Glomerular visceral epithelial cell (primary cell): ENCODE measurements around the gene POU2F1.

Experiments used
- DNase-seq: peaks from one replicate; pipeline ENCODE4 v3.0.0-alpha.2; 2016; ENCODE audit errors: extremely low spot score

The POU2F1 gene

DNA sequence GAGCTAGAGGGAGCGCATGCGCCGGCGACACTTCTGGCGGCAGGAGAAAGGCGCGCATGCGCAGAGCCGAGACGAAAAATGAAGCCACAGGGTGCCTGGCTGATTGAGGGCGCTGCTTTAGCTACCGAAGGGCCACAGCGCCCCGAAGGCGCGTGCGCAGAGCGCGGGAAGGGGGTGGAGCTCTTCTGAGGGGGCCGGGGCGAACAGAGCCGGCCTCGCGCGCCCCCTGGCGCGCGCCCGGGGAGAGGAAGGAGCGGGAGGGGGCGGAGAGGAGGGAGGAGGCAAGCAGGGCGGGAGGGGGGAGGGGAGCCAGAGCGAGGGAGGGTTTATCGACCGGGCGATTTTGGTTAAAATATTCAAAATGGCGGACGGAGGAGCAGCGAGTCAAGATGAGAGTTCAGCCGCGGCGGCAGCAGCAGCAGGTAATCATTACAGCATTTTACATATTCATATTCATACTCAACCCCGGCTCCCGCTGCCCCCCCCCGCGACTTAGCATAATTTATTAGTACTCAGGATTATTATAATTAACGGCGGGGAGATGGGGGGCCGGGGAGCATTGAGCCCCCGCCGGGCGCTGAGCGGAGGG, at the start of gene POU2F1:
Gene POU2F1 (plus strand): TSS at position 350 of the 589 bp plus-strand sequence. CDS start 12 bp downstream, at position 362.
- DNase-seq: peak; percentile 100

- DNase-seq: peak; percentile 61
Measured at GRCh38 chr1:167171286-167171929, 49.3 kb upstream of the POU2F1 start.

DNA sequence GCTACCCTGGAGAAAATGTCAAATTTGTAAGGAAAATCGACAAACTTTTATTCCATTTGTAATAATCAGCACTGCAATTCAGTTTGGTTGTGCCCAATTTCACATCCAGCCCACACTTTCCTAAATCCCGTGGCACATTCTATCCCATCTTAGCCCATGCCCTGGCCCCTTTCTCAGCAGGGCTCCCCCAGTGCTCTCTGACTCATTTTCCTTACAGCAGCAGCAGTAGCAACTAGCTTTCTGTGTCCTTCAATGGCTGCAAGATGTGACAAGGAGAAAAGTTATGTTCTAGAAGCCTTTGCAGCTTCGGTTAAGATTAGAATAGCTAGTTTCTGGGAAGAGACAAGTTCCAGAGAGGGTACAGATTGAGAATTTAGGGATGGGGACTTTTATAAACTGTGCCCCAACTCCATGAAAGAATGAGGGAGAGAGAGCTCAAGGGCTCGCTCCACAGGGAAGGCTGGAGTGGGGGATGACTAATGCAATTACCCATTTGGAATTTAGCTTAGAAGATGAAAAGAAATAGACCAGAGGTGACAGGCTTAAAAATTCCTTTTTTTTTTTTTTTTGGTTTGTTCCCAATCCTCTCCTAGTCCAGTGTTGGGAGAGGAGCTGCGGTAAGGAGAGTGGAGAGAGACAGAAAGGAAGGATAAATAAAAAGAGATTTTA, 47.0 kb upstream of the POU2F1 start:
- DNase-seq: peak; percentile 46

- peak; percentile 52 for DNase-seq
Measured at GRCh38 chr1:167175901-167176300, 44.8 kb upstream of the POU2F1 start.

DNA sequence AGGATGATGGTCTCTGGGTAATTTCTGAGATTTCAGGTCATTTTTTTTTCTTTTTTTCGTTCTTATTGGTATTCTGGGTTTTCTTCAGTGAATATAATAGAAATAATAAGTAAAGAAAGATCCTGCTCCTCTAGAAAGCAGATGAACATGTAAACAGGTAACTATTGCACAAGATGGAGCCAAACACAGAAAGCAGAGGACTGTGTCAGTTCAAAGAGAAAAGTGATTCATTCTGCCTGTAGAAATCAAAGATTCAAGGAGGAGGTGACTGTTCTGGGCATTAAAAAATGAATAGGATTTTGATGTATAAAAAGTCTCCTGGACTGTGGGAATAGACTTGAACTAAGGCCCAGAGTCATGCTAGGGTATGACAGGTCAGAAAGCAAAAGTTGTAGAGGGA, 41.9 kb upstream of the POU2F1 start:
- DNase-seq: no peak

DNA sequence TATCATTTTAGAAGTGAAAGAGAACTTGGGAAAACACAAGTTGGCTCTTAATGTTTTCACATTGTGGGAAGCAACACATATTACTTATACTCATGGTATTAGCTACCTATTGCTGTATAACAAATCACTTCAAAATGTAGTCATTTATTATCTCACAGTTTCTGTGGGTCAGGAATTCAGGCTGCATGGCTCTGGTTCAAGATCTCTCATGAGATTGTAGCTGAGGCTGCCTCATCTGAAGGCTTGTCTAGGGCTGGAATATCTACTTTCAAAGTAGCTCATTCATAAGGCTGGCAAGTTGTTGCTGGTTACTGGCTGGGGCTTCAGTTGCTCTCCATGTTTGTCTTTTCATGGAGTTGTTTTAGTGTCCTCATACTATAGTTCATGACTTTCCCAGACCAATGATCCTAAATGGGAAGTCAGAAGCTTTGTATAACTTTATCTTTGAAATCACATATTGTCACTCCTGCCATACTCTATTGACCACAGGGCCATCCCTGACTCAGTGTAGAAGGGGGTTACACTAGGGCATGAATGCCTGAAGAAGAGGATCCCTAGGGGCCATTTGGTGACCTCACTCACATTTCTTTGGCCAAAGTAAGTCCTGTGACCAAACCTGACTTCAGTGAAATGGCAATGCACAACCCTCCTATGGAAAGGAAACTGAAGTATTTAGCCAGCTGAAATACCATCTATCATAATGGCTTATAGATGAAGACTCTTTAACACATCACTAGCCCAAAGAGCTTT, 37.9 kb upstream of the POU2F1 start:
- no peak for DNase-seq

DNA sequence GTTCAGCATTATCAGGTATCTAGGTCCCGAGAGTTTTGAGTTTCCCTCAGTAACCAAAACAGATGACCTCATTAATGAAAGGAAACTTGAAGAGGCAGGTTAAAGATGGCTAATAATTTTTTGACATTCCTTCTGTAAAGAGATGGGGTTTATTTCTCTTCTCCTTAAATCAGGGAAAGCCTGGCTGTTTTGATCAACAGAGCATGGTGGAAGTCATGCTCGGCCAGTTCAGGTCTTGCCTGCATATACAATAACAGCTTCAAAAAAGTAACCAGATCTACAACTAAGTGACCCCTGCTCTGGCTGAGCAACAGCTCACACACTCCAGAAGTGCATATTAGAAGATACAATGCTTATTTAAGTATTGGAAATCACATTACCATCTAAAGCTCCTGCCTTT, 36.6 kb upstream of the POU2F1 start:
- DNase-seq: no peak

GRCh38 chr1:167185062-167185461, 35.6 kb upstream of the POU2F1 start:
- no peak for DNase-seq

DNA sequence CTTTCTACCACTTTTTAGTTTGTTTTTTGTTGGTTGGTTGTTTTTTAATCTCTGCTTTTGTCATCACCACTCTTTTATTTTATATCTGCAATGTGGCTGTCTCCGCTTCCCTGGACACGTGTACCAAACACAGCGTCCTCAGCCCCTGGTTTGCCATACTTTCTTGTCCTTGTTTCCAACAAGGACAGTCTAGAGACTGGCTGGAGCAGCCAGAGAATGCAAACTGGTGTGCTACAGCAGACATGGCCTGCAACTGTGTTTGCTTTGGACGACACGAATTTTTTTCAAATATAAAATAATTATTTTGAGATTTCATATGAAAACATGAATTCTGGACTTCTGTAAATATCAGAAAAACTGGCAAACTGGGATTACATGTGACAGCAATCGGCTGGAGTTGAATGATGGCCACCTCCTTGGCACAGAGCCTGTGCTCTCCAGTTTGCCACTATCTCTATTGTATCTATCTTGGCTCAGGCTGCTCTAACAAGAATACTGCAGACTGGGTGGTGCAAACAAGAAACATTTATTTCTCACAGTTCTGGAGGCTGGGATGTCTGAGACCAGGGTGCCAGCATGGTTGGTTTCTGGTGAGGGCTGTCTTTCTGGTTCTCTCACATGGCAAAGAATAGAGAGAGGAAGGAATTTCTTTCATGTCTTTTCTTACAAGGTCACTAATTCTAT, 34.6 kb upstream of the POU2F1 start:
- DNase-seq: no peak

DNA sequence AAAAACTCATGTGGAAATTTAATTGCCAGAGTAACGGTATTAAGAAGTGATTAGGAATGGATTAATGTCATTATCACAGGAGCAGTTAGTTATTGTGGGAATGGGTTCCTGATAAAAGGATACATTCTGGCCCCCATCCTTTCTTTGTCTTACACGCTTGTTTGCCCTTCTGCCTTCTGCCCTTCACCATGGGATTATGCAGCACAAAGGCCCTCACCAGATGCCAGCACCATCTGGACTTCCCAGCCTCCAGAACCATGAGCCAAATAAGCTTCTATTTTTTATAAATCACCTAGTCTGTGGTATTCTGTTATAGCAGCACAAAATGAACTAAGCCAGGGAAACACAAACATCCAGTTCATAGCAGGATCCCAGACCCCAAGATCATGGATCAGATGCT, 33.9 kb upstream of the POU2F1 start:
- DNase-seq: no peak

DNA sequence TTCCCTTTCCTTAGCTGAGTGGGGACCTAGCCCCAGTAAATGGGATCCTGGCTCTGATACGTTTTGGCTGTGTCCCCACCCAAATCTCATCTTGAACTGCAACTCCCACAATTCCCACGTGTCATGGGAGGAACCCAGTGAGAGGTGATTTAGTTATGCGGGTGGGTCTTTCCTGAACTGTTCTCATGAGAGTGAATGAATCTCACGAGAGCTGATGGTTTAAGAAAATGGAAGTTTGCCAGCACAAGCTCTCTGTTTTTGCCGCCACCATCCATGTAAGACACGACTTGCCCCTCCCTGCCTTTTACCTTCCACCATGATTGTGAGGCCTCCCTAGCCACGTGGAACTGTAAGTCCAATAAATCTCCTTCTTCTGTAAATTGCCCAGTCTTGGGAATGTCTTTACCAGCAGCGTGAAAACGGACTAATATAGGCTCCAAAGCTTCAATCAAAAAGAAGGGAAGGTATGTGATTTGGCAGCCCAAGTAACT, 29.9 kb upstream of the POU2F1 start:
- no peak for DNase-seq

DNA sequence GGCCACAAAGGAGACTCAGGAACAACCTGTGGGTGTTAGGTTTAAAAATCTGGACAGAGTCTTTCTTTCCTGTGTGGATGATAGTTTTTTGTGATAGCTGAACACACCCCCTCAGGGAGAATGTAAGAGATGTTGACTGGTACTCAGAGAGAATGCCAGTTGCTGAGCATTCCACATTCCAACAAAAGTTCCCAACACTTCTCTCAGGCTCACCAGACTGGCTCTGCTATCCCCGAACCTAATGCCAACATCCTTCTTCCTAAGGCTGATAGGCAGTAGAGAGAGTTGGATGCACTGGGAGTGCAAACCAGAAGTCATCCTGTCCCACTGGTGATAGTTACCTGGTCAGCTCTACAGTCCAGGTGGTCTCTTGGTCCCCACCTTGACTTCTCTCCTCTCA, 28.7 kb upstream of the POU2F1 start:
- no peak for DNase-seq

- no peak for DNase-seq
Measured at GRCh38 chr1:167194182-167194581, 26.5 kb upstream of the POU2F1 start.

- no peak for DNase-seq
Measured at GRCh38 chr1:167196166-167196565, 24.5 kb upstream of the POU2F1 start.

GRCh38 chr1:167197236-167197635, 23.4 kb upstream of the POU2F1 start:
- DNase-seq: no peak

- no peak for DNase-seq
Measured at GRCh38 chr1:167197692-167198091, 23.0 kb upstream of the POU2F1 start.

DNA sequence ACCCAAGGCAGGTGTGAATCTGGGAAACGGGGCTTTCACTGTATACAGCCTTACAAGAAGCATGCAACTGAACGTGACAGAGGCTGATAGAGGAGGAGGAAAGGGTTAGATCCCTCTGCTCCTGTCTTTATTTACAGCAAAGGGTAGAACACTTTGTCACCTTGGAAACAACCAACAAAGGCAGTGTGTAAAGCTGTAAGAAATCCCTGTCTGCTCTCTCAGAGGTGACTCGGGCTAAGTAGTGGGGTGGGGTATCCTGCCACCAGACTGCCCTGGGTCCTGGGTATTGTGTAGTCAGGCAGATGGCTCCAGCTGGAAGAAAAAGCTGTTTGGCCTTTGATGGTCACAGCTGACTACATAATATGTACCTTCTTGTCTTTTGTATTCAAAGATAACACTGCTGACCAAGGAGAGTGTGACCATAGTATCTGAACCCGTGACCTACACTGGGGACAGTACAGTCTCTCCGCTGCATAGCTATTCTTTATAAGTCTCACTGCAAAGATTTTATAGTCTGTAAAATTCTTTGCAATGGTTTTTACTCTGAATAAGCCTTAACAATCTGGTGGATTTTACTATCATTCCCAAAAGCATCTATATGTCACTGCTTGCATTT, 22.1 kb upstream of the POU2F1 start:
- DNase-seq: no peak

GRCh38 chr1:167199656-167200055, 21.0 kb upstream of the POU2F1 start:
- DNase-seq: no peak

GRCh38 chr1:167200272-167200671, 20.4 kb upstream of the POU2F1 start:
- DNase-seq: no peak

- no peak for DNase-seq
Measured at GRCh38 chr1:167200749-167201148, 19.9 kb upstream of the POU2F1 start.

- DNase-seq: no peak
Measured at GRCh38 chr1:167202049-167202448, 18.6 kb upstream of the POU2F1 start.
